ENCODE results near the gene SLC9A5. TPM values are rescaled to one million over a fixed set of nuclear protein-coding genes. Genes with fewer than 3 reads are reported as not detected.

SLC9A5 gene
- total and polyA plus RNA-seq, 10 donors = 6.0 to 34.1 (median 18.2) TPM

DNA sequence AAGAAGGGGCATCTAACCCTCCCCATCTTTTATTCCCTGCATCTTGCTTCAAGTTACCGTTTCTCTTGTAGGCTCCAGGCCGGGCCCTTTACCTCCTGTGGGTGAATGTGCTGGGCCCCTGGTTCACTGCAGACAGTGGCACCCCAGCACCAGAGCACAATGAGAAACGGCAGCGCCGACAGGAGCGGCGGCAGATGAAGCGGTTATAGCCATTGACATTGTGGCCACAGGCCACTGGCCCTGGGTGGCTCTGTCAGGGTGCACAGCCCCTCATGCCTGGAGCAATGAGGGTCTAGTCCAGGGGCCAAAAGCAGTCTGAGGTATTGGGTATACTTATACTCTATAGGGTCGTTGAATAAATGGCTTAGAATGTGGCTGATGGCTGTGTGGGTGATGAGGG, 19.9 kb upstream of the SLC9A5 start:
- DNase-seq = no peak
- Histone ChIP-seq H3K4me3 (no peak overlapping the region), H3K36me3 (peaks cover 5 to 60% (median 55%) of the 10 kb centered on the region in 6 donors), H3K9me3 (no peaks in the 10 kb centered on the region), H3K4me1 (peaks cover 12 to 54% (median 31%) of the 10 kb centered on the region in 6 donors), H3K27me3 (replicated peaks in 1 of 7) (no peaks in the 10 kb centered on the region), H3K27ac (no peak overlapping the region)
- TF ChIP-seq POLR2A (IDR thresholded peaks at IDR 0.05) (no peak), POLR2AphosphoS5 (IDR thresholded peaks at IDR 0.05) (peak in 1 of 3 donors; percentile 20)
- TF ChIP-seq, protein P1, sequence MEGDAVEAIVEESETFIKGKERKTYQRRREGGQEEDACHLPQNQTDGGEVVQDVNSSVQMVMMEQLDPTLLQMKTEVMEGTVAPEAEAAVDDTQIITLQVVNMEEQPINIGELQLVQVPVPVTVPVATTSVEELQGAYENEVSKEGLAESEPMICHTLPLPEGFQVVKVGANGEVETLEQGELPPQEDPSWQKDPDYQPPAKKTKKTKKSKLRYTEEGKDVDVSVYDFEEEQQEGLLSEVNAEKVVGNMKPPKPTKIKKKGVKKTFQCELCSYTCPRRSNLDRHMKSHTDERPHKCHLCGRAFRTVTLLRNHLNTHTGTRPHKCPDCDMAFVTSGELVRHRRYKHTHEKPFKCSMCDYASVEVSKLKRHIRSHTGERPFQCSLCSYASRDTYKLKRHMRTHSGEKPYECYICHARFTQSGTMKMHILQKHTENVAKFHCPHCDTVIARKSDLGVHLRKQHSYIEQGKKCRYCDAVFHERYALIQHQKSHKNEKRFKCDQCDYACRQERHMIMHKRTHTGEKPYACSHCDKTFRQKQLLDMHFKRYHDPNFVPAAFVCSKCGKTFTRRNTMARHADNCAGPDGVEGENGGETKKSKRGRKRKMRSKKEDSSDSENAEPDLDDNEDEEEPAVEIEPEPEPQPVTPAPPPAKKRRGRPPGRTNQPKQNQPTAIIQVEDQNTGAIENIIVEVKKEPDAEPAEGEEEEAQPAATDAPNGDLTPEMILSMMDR (IDR thresholded peaks at IDR 0.05 in 8 of 11, conservative IDR thresholded peaks at IDR 0.05 in 3 of 11) = no peak
- WGBS, 5 donors = 82 to 89% (median 87%) methylated on average over 9 of the region's 9 CpGs
- intact Hi-C loops (cut with DNase I; ENCODE audit: low total_unique reads) = no loop called here

DNA sequence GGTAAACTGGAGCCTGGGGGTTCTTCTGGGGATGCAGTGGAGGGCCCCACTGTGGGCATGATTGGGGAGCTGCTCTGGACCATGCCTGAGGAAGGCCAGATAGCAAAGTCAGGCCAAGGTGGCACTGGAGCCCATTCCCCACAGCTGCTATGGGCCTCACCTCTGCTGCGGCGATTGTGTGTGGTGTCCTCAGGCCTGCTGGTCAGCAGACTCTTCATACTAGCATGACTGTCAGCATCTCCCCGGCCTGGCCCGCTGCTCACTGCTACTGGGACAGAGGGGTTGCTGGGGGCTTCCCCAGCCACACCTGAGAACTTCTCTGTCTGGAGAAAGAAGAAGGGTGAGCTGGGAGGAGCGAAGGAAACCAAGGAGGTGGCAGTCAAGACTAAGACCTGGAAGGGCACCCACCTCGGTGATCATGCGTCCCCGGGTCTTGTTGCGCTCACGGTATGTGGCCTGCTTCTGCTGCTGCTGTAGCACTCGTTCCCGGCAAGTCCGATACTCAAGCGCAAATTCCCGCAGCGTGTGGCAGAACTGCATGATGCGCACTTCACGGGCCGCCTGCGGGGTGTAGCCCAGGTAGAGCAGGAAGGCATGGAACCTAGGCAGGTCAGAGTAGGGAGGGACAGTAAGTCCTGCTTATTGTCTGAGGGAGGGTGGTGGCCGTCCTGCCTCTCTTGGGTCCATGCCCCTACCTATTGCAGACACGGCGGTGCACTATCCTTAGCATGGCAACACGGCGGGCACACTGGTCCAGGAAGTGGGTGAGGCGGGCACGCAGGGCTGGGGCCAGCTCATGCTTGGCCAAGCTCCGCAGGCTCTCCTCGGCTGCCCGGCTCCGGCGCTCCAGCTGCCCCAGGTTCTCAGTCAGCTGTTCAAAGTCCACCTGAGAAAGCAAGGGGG, 18.6 kb upstream of the SLC9A5 start:
- intact Hi-C loops (cut with DNase I; ENCODE audit: low total_unique reads) = no loop called here
- DNase-seq = no peak
- peaks cover 5 to 73% (median 68%) of the 10 kb centered on the region in 6 donors for H3K36me3 ChIP-seq

DNA sequence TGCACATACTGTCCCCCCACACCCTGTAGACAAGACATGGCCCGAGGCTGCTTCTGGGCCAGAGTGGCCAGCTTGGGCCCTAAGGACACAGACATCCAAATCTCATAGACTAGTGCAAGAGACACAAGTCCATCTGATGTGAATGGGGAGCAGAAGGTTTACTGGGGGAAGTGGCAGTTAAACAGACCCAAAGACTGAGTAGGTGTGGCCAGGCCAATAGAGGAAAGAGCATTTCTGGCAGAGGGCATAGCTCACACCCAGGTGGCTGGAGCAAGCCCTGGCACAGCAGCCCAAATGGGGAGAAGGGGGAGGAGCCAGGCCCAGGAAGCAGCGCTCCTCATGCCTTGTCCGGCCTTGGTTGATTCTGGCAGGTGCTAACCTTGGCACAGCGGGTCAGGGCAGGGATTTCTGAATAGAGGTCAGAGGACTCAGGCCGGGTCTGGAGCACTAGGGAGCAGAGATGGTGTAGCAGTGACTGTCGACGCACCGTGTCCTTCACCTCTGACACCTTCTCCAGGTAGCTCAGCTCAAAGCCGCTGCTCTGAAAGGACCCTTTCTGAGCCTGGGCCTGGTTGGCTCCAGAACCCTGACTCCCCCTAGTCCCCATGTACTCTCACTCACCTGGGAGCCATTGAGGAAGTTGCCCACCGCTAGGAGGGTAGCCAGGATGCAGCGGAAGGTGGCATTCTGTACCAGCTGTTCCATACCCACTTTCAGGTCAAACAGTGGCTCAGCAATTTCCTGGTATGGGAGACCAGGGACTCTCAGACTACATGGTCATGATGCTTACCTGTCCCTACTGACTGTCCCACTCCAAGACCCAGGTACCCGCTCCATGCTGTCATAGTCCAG, 17.7 kb upstream of the SLC9A5 start:
- no peak overlapping the region for H3K4me3 ChIP-seq
- intact Hi-C loops (cut with DNase I; ENCODE audit: low total_unique reads) = no loop called here
- 82 to 89% (median 87%) methylated on average over 8 to 12 of the region's 12 CpGs for WGBS, 5 donors
- H3K9me3 ChIP-seq = no peaks in the 10 kb centered on the region
- no peaks in the 10 kb centered on the region for H3K27me3 ChIP-seq (replicated peaks in 1 of 7)
- peak overlapping the region in 1 of 8 donors; percentile 22 for H3K27ac ChIP-seq
- H3K4me1 ChIP-seq = peaks cover 12 to 38% (median 22%) of the 10 kb centered on the region in 6 donors
- peak; percentile 66 for DNase-seq
- TF ChIP-seq POLR2A (IDR thresholded peaks at IDR 0.05) = no peak
- TF ChIP-seq, protein P1 (IDR thresholded peaks at IDR 0.05 in 8 of 11, conservative IDR thresholded peaks at IDR 0.05 in 3 of 11) = no peak
- TF ChIP-seq POLR2AphosphoS5 (IDR thresholded peaks at IDR 0.05) = no peak
- H3K36me3 ChIP-seq = peaks cover 5 to 81% (median 77%) of the 10 kb centered on the region in 6 donors

More for the DNA sequence above, 18.6 kb upstream of the SLC9A5 start:
- Histone ChIP-seq H3K9me3 (no peaks in the 10 kb centered on the region), H3K27me3 (replicated peaks in 1 of 7) (no peaks in the 10 kb centered on the region), H3K27ac (no peak overlapping the region), H3K4me1 (peaks cover 12 to 41% (median 27%) of the 10 kb centered on the region in 6 donors), H3K4me3 (no peak overlapping the region)
- TF ChIP-seq POLR2A (IDR thresholded peaks at IDR 0.05) (no peak), POLR2AphosphoS5 (IDR thresholded peaks at IDR 0.05) (peak in 2 of 3 donors; percentile 47 to 75)
- WGBS, 5 donors = 90 to 94% (median 92%) methylated on average over 20 to 32 of the region's 32 CpGs

DNA sequence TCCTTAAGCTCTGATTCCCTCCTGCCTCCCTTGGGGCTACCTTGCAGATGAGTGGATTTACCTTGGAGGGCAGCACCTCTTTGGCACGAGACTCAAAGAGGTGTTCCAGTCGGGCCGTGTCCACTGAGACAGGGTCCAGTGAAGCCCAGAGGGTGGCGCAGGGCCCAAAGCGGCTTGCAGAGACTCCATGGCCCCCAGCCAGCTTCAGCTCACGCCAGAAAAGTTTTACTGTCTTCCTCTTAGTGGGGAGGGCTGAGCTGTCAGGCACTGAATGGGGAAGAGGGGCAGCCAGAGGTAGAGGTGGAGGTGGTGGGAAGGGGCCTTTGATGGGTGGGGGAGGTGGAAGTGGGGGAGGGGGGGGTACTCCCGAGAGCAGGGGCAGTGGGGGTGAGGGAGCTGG, 15.2 kb upstream of the SLC9A5 start:
- peaks cover 0 to 39% (median 9%) of the 10 kb centered on the region in 6 donors for H3K4me1 ChIP-seq
- intact Hi-C loops (cut with DNase I; ENCODE audit: low total_unique reads) = no loop called here
- no peak overlapping the region for H3K27ac ChIP-seq
- peaks cover 7 to 100% (median 96%) of the 10 kb centered on the region in 6 donors for H3K36me3 ChIP-seq
- no peaks in the 10 kb centered on the region for H3K27me3 ChIP-seq (replicated peaks in 1 of 7)
- TF ChIP-seq POLR2AphosphoS5 (IDR thresholded peaks at IDR 0.05) (peak in 1 of 3 donors; percentile 30), POLR2A (IDR thresholded peaks at IDR 0.05) (no peak)
- TF ChIP-seq, protein P1 (IDR thresholded peaks at IDR 0.05 in 8 of 11, conservative IDR thresholded peaks at IDR 0.05 in 3 of 11) = no peak
- no peak overlapping the region for H3K4me3 ChIP-seq
- WGBS, 5 donors = 75 to 95% (median 84%) methylated on average over 7 of the region's 7 CpGs
- H3K9me3 ChIP-seq = no peaks in the 10 kb centered on the region
- DNase-seq = peak; percentile 51
